Stimulated activated CD4-positive, alpha-beta T cell treated with anti-CD3 and anti-CD28 coated beads, Interleukin-4, amount 100 ng/mL, for 4 hours (primary cell): Measurements from ENCODE around the gene MMRN1.
A peak's percentile ranks its signal among the peaks of the same experiment; 100 is the strongest.

Experiments
- DNase-seq, 2 experiments: peaks; one replicate each; pipeline ENCODE4 v3.0.0-alpha.2; 2020

MMRN1 gene

GRCh38 chr4:89914609-89915550 is 20.2 kb downstream of the MMRN1 start:
- no peak for DNase-seq

GRCh38 chr4:89915937-89916336 is 21.3 kb downstream of the MMRN1 start:
- DNase-seq, result no peak

- no peak for DNase-seq
Observed at GRCh38 chr4:89922848-89923416, 28.3 kb downstream of the MMRN1 start.

DNA sequence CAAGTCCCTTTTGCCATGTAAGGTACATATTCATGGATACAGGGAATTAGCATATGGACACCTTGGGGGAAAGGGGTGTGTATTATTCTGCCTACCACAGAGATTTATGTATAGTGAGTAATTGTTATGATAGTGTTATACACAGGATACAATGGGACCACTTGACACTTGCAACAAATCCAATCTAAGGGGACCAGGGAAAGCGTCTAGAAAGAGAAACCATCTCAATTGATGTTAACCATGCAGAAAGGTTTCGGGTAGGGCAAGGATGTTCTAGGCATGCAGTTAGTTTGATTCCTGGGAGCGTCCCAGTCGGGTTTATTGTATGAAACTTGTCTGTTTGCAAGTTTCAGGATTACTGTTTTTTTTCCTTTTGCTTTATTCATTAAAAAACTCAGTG is 34.2 kb downstream of the MMRN1 start:
- DNase-seq, result no peak

- peak in 1 of 2 experiments; percentile 2 for DNase-seq
Observed at GRCh38 chr4:89929425-89930159, 34.9 kb downstream of the MMRN1 start.

GRCh38 chr4:89939546-89939945 is 44.9 kb downstream of the MMRN1 start:
- DNase-seq, result no peak

- no peak for DNase-seq
Observed at GRCh38 chr4:89939994-89940393, 45.3 kb downstream of the MMRN1 start.

DNA sequence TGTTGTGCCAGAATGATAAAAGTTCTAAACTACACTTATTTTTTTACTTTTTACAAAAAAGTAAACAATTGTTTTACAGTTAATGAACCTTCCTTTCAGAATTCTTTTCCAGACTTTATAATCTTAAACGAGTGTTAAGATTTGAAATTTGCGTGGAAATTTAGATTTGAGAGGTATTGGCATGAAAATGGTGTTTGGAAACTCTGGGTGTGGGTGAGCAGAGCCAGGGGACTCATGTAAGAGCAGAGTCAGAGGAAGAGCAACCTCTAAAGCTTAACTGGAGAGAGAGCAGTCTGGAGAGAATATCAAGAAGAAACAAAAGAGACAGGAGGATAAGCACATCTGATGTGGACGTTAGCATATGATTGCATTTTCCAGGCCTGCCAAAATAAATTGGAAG is 48.2 kb downstream of the MMRN1 start:
- DNase-seq, result no peak

DNA sequence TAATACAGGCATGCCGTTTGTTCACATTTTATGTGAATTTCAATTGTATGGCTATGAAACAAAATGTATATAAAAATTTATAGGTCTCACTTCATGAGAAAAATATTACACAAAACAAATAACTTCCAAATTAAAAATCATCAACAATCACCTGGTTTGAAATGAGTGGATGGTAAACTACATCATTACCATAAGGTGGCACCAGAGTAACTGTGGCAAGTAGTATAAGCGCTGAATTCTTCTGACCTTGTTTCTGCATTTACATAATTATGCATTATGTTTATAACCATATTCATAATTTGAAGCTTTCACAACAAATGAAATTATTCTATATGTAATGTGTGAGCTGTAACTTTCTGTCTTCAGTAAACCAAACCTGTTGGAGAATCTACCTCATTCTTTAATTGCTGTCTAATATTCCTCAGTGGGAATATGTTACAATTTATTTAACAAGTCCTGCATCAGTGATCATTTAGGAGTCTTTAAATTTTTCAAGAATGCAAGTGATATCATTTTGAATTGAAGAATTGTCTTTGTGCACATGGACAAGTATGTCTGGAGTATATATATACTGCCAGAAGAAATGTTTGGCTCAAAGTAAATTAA is 55.2 kb downstream of the MMRN1 start:
- no peak for DNase-seq

GRCh38 chr4:89952458-89952857 is 57.8 kb downstream of the MMRN1 start:
- no peak for DNase-seq

DNA sequence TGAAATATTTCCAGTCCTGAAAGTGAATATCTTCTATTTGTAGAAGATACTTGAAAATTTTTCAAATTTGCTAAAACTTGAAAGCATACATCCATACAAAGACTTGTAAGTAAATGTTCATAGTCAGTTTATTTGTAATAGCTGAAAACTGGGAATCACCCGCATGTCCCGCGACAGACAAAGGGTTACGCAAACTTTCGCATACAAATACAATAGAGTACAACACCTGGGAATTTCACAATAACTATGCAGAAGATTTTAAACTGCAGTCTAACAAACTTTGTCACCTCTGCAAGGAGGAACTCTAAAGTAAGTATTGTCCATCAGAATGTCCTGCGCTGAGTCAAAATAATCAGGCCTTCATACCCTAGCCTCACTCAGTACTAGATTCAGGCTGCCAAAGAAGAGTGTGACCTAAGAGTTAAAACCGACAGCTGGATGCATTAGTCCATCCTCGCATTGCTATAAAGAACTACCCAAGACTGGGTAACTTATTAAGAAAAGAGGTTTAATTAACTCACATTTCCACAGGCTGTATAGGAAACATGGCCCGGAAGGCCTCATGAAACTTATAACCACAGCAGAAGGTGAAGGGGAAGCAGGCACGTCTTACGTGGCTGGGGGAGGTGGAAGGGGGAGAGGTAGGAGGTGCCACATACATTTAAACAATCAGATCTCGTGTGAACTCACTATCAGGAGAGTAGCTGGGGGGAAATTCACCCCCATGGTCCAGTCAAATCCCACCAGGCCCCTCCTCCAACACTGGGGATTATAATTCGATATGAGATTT is 60.4 kb downstream of the MMRN1 start:
- DNase-seq, result no peak

- no peak for DNase-seq
Observed at GRCh38 chr4:89957046-89957926, 62.6 kb downstream of the MMRN1 start.

DNA sequence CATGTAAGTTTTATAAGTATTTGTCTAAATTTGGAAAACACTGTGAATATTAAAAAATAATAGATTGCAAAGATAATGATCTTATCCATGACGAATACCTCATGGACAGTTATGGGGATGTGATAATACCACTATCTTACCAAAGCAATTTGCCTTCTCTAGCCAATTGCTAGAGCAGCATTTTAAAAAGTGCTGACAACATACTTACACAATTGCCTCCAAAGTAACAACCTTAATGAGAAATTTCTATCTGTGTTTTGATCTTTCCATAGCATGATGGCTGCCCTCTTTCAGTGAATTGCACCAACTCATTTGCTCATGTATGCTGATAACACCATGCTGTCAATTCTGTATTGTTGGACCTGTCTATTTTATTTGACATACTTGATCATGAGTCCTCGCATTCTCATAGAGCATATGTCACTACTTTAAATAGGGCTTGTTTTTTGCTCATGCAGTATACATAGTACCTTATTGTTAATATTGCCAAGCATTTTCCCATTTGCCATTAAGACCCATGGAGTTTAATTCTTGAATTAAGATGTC is 87.2 kb downstream of the MMRN1 start:
- no peak for DNase-seq

DNA sequence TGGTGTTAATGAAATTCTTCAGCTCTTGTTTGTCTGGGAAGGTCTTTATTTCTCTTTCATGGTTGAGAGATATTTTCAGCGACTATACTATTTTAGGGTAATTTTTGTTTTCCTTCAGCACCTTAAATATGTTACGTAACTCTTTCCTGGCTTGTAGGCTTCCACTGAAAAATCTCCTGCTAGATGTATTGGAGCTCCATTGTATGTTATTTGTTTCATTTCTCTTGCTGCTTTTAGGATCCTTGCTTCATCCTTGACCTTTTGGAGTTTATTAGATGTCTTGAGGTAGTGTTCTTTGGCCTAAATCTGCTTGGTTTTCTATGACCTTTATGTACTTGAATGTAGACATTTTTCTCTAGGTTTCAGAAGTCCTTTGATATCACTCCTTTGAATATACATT is 93.6 kb downstream of the MMRN1 start:
- no peak for DNase-seq

- no peak for DNase-seq
Observed at GRCh38 chr4:89992744-89993143, 98.1 kb downstream of the MMRN1 start.

- no peak for DNase-seq
Observed at GRCh38 chr4:89994176-89994873, 99.7 kb downstream of the MMRN1 start.

DNA sequence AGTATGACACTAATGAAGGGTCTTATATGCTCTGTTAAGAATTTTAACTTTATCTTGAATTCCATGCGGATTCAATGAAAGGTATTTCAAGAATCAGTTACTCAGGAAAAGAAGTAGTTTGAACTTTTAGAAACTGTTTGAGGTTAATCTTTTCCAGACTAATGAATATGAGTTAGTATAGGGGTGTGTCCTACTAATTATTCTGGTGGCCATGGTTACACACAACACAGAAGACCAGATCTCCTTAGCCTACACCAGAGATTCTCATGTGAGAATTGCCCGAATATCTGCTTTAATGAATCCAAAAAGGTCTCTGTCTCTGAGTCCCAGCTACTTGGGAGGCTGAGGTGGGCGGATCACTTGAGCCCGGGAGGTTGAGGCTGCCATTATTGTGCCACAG is 100.4 kb downstream of the MMRN1 start:
- no peak for DNase-seq

- DNase-seq, result no peak
Observed at GRCh38 chr4:89995814-89996213, 101.2 kb downstream of the MMRN1 start.

DNA sequence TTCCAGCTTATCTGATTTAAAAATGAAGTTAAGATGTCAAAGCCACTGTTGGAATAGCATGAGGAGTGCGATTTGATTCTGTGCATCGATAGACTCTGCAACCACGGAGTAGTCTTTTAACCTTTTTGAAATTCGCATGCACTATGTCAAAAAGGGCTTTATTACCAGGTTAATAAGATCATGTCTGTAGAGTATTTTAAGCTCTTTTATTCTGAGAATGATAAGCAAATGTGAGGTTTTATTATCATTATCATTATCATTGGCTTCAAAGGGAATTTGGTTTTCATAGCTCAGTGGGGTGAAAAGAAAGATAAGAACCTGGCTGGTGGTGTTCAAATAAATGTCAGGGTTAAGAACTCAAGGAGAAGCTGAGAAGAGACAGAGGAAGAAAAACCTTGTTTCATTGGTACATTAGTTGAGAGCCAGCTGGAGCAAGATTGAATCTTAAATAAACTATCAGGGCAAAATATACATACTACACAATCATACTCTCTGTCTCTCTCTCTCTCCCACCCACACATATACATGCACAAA is 102.6 kb downstream of the MMRN1 start:
- DNase-seq, result no peak

GRCh38 chr4:89998469-89999011 is 103.9 kb downstream of the MMRN1 start:
- DNase-seq, result no peak
